Limb (tissue), 2 donors: Measurements from ENCODE around the gene EIF2B5.
A peak's percentile ranks its signal among the peaks of the same experiment; 100 is the strongest.

Experiments used
- DNase-seq, 2 donors: peaks; one replicate each; pipeline ENCODE4 v3.0.0-alpha.2; 2016; ENCODE audit errors: extremely low spot score in 2 of 2

The EIF2B5 gene

GRCh38 chr3:184173374-184173722, 38.2 kb downstream of the EIF2B5 start:
- no peak for DNase-seq

DNA sequence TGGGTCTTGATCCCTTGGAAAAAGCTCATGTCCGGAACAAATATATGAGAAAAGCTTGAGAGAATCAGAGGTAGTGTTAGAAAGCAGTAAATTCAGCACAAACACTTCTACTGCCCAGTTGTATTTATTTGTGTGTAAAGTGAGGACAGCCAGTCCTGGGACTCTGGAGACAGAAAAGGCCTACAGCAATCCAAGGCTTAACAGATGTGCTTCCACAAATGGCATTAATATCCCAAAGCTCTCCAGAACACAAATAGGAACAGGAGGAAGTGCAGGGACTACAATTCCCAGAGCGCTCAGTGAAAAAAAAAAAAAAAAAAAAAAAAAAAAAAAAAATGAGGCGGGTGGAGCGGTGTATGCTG, 39.1 kb downstream of the EIF2B5 start:
- DNase-seq = no peak

DNA sequence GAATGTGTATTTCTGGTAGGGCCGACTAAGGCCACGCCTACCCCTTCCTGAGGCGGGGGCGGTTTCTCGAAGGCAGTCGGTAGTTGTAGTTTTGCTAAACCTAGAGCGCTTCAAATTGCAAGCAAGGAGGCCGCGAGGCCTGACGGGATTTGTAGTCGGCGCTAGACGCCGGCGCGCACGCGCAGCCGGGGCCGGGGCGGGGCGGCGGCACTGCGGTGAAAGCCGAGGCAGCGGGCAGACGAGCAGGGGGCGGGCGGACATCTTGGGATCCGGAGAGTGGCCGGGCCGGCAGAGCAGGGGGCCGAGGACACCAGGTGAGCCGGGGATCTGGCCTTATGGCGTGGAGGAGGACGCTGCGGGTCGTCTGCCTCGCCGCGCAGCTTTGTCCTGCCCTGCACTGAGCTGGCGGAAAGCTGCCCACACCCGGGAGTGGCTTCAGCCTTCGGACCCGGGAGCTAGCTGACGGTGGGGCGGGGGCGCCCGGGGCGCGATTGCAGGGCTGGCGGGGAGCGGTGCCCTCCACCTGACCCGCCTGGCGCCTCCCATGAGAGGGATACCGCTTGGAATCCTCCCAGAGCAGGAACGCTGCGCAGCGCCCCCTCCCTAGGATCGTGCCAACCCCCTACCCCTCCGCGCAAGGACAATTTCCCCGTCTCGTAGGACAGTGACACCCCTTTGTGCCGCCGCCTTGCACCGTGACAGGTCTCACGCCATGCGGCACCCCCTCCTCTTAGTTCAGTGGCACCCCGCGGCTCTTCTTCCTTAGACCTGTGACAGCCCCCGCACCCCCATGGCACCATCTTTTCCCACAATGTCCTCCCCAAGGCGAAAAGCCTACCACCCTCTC, 39.7 kb downstream of the EIF2B5 start, which contains the start of gene AP2M1:
TSS of gene AP2M1 (plus strand) at position 210 of the 847 bp plus-strand sequence. CDS start 2,139 bp downstream, outside the sequence.
- DNase-seq = peak; percentile 99

- DNase-seq = no peak
These were observed 40.3 kb downstream of the EIF2B5 start for GRCh38 chr3:184175506-184175905.

DNA sequence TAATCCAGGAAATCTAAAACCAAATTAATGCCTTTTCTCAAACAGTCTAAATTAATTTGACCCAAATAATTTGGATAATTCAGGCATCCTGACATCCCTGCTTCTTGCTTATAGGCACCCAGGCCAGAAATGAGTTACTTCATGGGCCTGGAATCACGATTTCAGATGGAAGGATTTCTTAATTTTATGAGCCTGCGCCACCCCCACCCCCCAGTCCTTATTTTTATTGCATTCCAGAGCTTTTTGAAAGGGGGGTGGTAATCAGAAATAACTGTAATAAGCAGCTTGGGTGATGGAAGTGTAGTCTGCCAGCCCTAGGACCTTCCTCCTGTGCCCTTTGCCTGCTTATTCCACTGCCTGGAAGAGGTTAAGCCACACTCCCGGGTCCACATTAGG, 40.8 kb downstream of the EIF2B5 start:
- no peak for DNase-seq

- peak; percentile 52 to 56 for DNase-seq
These were observed 41.5 kb downstream of the EIF2B5 start for GRCh38 chr3:184176377-184177330.

- DNase-seq = no peak
These were observed 42.2 kb downstream of the EIF2B5 start for GRCh38 chr3:184177331-184177731.

GRCh38 chr3:184177767-184178306, 42.7 kb downstream of the EIF2B5 start:
- no peak for DNase-seq

DNA sequence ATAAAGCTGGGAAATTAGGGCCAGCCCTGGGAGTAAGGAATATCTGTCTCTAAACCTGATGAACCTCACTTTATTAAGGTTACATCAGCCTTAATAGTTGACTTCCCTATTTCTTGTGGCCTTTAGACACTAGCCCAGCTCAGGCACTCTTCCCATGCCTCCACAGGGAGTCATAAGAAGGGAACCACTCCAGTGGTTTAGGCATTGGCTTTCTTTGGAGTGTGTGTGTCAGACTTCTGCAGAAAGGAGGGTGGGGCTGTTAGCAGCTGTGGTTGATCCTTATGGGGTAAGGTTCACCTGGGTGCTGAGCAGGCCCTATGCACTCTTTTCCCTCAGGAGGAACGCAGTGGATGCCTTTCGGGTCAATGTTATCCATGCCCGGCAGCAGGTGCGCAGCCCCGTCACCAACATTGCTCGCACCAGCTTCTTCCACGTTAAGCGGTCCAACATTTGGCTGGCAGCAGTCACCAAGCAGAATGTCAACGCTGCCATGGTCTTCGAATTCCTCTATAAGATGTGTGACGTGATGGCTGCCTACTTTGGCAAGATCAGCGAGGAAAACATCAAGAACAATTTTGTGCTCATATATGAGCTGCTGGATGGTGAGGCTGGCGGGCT, 43.5 kb downstream of the EIF2B5 start:
- DNase-seq = no peak

GRCh38 chr3:184180165-184180564, 45.0 kb downstream of the EIF2B5 start:
- DNase-seq = no peak

- DNase-seq = no peak
These were observed 46.4 kb downstream of the EIF2B5 start for GRCh38 chr3:184181596-184181995.

DNA sequence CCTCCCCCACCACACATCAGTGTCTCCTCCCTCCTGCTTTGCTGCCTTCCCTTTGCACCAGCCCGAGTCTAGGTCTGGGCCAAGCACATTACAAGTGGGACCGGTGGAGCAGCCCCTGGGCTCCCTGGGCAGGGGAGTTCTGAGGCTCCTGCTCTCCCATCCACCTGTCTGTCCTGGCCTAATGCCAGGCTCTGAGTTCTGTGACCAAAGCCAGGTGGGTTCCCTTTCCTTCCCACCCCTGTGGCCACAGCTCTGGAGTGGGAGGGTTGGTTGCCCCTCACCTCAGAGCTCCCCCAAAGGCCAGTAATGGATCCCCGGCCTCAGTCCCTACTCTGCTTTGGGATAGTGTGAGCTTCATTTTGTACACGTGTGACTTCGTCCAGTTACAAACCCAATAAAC, 48.5 kb downstream of the EIF2B5 start:
- DNase-seq = no peak

DNA sequence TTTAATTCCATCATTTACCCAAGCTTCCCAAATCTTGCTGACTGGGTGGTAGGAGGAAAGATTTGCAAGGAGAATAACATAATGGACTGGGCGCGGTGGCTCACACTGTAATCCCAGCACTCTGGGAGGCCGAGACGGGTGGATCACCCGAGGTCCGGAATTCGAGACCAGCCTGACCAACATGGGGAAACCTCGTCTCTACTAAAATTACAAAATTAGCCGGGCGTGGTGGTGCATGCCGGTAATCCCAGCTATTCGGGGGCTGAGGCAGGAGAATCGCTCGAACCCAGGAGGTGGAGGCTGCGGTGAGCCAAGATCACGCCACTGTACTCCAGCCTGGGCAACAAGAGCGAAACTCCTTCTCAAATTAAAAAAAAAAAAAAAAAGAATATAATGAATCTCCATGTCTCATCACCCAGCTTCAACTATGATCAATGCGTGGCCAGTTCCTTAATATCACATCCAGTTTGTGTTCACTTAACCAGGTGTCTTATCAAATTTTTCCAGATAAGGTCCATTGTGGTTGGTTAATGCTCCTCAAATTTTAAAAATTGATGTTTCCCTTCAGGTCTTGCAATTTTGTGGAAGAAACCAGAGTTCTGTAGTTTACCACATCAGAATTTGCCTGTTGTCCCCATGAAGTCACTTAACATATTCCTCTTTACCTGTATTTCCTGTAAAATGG, 49.5 kb downstream of the EIF2B5 start:
- DNase-seq = no peak

DNA sequence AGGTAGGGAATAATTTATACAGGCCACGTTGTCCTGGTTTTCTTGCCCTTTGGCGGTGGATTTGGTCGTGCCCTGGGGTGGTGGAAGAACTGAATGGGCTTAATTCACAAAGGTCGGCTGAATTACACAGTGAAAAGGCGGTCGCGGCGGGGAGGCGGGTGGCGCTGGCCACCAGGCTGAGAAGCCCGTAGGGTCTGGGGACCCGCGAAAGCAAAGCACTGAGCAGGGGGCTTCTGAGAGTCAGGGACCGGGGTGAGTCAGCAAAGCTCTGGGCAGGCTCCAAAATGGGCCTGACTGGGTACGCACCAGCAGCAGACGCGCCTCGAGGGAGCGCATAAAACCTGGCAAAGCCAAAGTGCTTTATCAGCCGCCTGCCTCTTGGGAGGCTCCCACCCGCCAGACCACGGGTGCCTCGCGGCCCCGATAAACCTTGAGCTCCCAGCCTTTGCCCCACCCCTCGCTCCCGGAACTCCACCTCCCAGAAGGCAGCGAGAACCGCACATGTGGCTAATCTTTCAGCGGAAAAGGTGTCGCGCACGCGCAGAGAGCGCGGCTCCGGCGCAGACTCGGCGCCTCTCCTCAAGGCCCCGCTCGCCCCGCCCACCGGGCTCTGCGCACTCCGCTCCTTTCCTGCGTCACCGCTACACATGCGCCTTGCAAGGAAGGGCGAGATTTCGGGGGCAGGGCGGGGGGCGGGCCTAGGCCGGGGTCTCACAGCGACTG, 50.5 kb downstream of the EIF2B5 start:
- peak; percentile 100 for DNase-seq

DNA sequence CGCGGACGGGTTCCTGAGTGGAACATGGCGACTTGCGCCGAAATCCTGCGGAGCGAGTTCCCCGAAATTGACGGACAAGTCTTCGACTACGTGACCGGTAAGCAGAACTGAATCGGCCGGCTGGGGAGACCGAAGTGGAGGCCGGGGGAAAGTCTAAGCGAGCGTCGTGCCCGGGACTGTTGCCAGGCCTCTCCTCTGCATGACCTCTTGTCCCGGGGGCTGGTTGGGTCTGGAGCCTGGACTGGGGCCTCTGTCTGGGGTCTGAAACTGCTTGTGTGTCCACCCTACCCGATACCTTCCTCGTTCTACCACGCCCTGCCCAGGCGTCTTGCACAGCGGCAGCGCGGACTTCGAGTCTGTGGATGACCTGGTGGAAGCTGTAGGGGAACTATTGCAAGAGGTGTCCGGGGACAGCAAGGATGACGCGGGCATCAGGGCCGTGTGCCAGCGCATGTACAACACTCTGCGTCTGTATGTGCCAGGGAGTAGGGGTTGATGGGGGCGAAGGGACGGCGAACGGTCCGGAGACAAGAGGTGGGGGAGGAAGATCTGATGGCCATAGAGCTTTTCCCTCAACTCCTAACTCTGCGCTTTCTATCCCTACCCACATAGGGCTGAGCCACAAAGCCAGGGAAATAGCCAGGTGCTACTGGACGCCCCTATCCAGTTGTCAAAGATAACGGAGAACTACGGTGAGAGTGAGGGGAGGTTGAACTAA, 51.2 kb downstream of the EIF2B5 start, which contains the start of gene ABCF3:
TSS of gene ABCF3 (plus strand) at position 16 of the 718 bp plus-strand sequence. CDS start at position 25, 9 bp downstream.
- DNase-seq = no peak

DNA sequence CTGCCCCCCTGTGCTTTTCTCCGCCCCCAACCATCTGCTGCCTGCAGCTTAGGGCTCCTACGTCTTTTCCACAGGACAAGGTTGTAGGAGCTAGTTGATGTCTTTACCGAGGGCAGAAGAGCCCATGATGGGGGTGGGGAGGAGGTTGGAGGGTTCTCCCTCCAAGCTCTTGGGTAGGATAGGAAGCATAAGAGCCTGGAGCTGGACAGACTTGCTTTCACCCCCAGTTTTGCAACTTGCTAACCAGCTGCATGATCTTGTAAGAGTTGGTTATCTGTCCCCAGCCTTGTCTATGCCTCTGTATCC, 51.7 kb downstream of the EIF2B5 start:
- DNase-seq = no peak

- no peak for DNase-seq
These were observed 52.9 kb downstream of the EIF2B5 start for GRCh38 chr3:184188080-184188479.

DNA sequence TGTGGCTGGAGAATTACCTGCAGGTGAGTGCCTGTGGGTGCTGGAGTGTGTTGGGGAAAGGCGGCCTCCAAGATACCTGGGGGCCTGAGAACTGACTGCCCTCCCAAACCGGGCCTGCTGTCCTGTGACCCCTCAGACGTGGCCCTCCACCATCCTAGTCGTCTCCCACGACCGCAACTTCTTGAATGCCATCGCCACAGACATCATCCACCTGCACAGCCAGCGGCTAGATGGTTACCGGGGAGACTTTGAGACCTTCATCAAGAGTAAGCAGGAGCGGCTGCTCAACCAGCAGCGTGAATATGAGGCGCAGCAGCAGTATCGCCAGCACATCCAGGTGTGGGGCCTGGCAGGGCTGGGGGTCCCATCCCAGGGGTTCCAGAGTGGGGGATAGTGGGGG, 54.3 kb downstream of the EIF2B5 start:
- no peak for DNase-seq

- no peak for DNase-seq
These were observed 57.7 kb downstream of the EIF2B5 start for GRCh38 chr3:184192889-184193288.
